NCI-H2107 (cell line): ENCODE results near the gene TNFAIP8.

Source experiments
- DNase-seq: peaks from one replicate; lab custom pipeline; 2025; lab: John Stamatoyannopoulos, UW

Gene TNFAIP8

DNA sequence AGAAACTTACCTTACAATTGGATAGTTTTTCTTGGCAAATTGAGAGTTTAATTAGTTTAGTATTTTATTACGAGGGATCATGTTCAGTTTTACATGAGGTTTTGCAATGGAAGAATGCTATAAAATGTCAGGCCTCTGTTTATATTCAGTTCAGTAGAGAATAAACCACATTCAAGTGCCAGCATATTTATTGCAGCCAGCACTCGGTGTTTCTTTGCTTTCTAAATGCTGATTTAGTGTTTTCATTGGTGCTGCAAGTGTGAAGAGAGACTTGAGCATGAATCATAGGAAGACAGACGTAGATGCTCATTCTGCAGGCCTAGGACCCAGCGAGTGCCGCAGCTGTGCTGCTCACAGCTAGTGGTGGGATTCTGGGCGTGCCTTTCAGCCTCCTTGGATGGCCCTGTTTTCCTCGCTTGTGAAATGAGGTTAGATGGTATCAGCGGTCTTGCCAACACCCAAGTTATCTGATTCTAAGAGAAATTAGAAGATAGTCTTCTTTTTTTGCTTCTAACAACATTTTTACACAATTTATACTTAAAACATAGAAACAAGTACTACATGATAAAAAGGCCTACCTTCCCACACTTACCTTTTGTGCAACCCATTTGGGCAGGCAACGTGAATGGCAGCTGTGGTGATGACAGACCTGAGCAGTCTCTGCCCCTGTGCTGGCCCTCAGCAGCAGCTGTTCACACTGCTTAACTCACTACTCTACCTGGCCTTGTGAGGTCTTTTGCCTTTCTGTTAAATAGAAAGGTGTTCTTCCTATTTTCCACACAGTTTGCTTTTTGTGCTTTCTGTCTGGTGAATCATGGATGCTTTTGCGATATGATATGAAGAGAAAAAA is 26.8 kb upstream of the TNFAIP8 start:
- no peak for DNase-seq

GRCh38 chr5:119329666-119330065 is 26.2 kb upstream of the TNFAIP8 start:
- no peak for DNase-seq

GRCh38 chr5:119330367-119331183 is 25.2 kb upstream of the TNFAIP8 start:
- no peak for DNase-seq

GRCh38 chr5:119331566-119332095 is 24.2 kb upstream of the TNFAIP8 start:
- no peak for DNase-seq

DNA sequence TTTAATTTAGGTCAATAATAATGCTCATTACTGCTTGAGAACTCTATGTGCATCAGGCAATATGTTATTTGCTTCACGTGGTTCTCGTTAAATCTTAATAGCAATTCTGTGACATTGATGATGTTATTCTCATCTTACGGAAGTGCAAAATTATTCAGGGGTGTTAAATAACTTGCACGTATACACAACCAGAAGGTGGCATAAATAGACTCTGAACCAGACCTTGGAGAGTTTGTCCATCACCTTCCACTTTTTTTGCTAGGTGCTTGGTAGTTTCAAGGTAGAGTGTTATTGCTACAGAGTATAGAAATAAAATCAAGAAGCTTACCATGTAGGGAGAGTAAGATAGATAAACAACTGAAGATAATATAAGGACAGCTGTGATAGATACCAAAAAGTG is 23.6 kb upstream of the TNFAIP8 start:
- no peak for DNase-seq

- no peak for DNase-seq
These were observed 22.8 kb upstream of the TNFAIP8 start for GRCh38 chr5:119332978-119333401.

- DNase-seq = no peak
These were observed 22.4 kb upstream of the TNFAIP8 start for GRCh38 chr5:119333421-119333851.

- no peak for DNase-seq
These were observed 20.6 kb upstream of the TNFAIP8 start for GRCh38 chr5:119335261-119335677.

- no peak for DNase-seq
These were observed 19.6 kb upstream of the TNFAIP8 start for GRCh38 chr5:119336262-119336661.

DNA sequence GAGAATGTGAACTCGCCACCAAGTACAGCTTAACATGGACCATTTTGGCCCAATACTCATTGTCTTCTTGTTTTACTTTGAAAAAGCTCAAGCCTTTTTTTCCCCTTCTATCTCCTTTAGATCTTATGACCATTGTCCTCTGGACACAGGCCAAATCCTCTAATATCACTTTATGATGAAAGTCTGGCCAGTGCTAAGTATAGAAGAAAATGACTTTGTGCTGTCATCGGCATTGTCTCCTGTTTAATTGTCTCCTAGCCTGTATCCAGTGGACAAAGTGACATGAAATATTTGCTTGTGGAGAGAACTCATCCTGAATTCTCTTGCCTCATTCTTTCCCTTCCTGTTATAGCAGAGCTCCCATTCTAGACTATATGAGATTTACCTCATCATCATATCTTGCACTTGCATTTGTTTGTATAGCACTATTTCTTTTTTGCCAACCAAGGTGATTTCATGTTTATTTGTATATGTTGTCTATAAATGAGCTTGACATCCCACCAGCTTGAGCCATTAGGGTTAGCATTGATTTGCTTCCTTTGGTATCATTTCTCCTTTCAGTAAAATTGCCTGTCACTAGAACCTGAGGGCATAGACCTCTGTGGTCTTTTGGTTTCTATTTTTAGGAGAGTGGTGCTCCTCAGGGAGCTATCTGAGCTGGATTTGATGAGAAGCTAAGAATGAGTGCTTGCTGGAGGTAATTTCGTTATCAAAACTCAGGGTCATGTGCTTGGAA is 18.8 kb upstream of the TNFAIP8 start:
- DNase-seq = no peak

GRCh38 chr5:119338326-119338946 is 17.4 kb upstream of the TNFAIP8 start:
- no peak for DNase-seq

GRCh38 chr5:119339344-119339743 is 16.5 kb upstream of the TNFAIP8 start:
- DNase-seq = no peak

GRCh38 chr5:119339965-119340364 is 15.9 kb upstream of the TNFAIP8 start:
- DNase-seq = no peak

DNA sequence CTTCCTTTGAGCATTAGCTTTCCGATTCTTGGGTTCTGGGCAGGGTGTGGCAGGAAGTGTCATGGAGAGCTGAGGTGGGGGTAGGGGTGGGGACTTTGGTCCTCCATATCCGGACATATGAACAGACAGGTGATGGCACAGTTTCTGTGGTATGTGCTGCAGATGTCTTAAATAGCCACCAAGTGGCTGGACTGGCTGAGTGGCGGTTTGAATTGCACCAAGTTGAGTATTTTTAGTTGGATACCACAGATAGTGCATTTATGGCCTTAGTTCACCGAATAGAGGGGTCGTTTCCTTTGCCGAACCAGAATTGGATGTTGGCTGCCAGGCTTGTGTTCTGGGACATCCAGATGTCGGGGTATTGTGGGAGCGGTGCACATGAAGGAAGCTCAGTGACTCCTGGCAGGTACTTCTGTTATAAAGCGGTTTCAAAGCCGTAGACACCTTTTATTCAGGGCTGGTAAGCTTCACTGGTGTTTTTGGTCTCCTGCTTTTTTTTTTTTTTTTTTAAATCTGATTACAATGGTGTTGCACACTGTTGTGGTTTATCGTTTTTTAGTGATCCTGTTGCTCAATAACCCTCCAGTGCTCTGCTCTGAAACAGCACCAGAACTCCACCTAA is 15.1 kb upstream of the TNFAIP8 start:
- no peak for DNase-seq

DNA sequence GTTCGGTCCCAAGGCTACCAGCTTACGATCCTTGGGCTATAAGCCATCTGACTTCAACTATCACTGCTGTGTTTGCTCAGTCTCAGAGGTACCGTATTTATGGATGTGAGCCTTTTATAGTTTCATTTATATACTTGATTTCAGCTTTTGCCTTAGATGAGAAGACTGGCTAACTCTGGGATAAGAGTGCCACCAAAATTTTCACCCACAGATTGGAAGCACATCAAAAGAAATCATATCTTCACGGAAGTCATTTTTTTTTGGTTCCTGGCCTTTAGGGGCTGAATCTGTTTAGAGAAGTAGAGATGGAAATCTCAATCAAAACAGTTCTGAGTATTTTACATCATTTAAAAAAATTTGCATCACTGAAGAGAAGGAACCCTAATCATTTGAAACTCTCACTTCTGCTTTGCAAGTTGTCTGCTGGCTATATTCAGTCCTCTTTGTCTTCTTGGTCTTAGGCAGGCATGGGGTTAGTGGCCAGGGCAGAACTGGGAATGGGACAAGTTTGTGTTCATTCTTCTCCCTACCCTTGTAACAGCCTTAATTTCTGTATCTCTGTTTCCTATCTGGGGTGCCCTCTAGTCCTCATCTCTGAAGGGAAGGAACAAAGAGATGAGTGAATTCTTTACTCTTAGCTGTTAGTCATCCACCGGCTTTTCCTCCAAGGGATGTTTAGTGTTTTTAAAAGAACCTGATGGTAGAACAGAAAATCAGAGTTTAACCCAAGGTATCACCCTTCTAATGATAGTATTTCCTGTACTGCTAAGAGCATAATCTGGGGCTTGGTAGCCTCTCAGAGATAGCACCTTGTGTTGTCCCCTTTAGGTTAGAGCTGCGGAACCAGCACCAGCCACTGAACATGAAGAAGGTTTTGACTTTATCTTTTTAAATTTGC is 14.1 kb upstream of the TNFAIP8 start:
- DNase-seq = no peak

GRCh38 chr5:119342406-119342805 is 13.4 kb upstream of the TNFAIP8 start:
- no peak for DNase-seq

DNA sequence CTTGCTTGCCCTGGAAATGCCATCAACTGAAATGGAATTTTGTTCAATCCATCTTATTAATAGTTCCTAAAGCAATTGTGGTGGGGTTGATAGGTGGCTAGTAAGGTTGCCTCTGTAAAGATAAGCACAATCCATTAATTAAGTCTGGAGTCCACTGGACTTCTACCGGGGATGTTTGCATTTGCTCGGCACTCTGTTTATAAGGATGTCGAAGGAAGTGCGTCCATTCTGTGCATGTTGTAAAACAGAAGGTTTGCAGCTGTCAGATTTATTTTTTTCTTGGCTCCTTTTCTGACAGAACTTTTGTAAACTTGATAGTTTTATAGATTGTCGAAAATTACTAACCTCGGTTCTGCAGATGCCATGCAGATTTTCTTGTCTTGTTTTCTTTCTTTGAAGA is 12.8 kb upstream of the TNFAIP8 start:
- DNase-seq = no peak

GRCh38 chr5:119343766-119344165 is 12.1 kb upstream of the TNFAIP8 start:
- no peak for DNase-seq

GRCh38 chr5:119344231-119344630 is 11.6 kb upstream of the TNFAIP8 start:
- no peak for DNase-seq

GRCh38 chr5:119345861-119346260 is 10.0 kb upstream of the TNFAIP8 start:
- DNase-seq = no peak
